ENCODE measurements around the gene CCDC187. TPM values are rescaled to one million over a fixed set of nuclear protein-coding genes. Genes with fewer than 3 reads are reported as not detected.

Gene CCDC187
- total and polyA plus RNA-seq, 2 of the 8 experiments (the other 6 are each of a cell fraction or from before 2014, with no cell fraction given): 0.02 TPM; not detected in 1

- Histone ChIP-seq H3K56ac (replicated peaks; ENCODE audit: insufficient read length, low read depth, low read length) (no peak overlapping the region), H4K8ac (ENCODE audit: extremely low read depth, insufficient read depth, low read length) (no peak overlapping the region), H3K14ac (ENCODE audit: insufficient read length) (no peak overlapping the region), H3K27ac (ENCODE audit: low read depth, low read length) (no peak overlapping the region), H3K4me1 (replicated peaks in 1 of 4; ENCODE audit: control insufficient read depth in 3 of 4, insufficient read depth in 4 of 4, low read length in 3 of 4) (peaks cover 0 to 8% (median 7%) of the 10 kb centered on the region in 4 experiments; a peak in 5 of 7 replicates), H2BK120ac (replicated peaks; ENCODE audit: low read depth, low read length) (no peak overlapping the region), H3K9me3 (ENCODE audit: insufficient read depth in 2 of 2, low read depth in 1 of 2, low read length in 1 of 2) (peaks cover 0 to under 1% of the 10 kb centered on the region in 2 experiments; a peak in 1 of 4 replicates), H4K91ac (replicated peaks; ENCODE audit: insufficient read length, low read length) (no peak overlapping the region), H3K18ac (ENCODE audit: extremely low read depth, low read length) (no peak overlapping the region), H3K36me3 (ENCODE audit: control insufficient read depth in 2 of 4, insufficient read depth in 4 of 4, low read length in 3 of 4) (no peaks in the 10 kb centered on the region), H2AFZ (ENCODE audit: low read length) (no peak overlapping the region), H3K23ac (ENCODE audit: insufficient read length) (no peak overlapping the region), H2BK5ac (ENCODE audit: low read depth, low read length) (peak overlapping the region; percentile 2; the same call in 1 of the 2 replicates), H2BK20ac (ENCODE audit: low read length) (no peak overlapping the region), H3K4me2 (ENCODE audit: insufficient read depth in 1 of 2, low read depth in 2 of 2, low read length in 2 of 2) (no peak overlapping the region), H3K27me3 (replicated peaks in 1 of 4; ENCODE audit: control insufficient read depth in 3 of 4, extremely low read depth in 1 of 4, insufficient read depth in 3 of 4, low read length in 3 of 4) (no peaks in the 10 kb centered on the region), H3K23me2 (ENCODE audit: low read depth, low read length) (no peaks in the 10 kb centered on the region; the same call in 1 of the 2 replicates), H2BK12ac (ENCODE audit: low read depth, low read length) (no peak overlapping the region), H2BK15ac (ENCODE audit: low read length) (no peak overlapping the region), H3K4ac (replicated peaks; ENCODE audit: insufficient read length, low read depth, low read length) (no peak overlapping the region), H4K5ac (ENCODE audit: insufficient read length, low read depth, low read length) (no peak overlapping the region), H3K79me1 (ENCODE audit: low read depth, low read length) (no peaks in the 10 kb centered on the region), H3K9ac (replicated peaks in 1 of 4; ENCODE audit: extremely low read depth in 1 of 4, low read depth in 3 of 4, low read length in 3 of 4) (no peak overlapping the region), H4K20me1 (replicated peaks in 1 of 2; ENCODE audit: control insufficient read depth in 1 of 2, insufficient read depth in 2 of 2, low read length in 2 of 2) (no peaks in the 10 kb centered on the region), H3K79me2 (ENCODE audit: control insufficient read depth in 1 of 2, insufficient read depth in 2 of 2, low read length in 2 of 2) (no peaks in the 10 kb centered on the region), H3K4me3 (ENCODE audit: extremely low read depth in 1 of 4, insufficient read depth in 2 of 4, low read depth in 3 of 4, low read length in 4 of 4) (no peak overlapping the region), H2AK5ac (ENCODE audit: low read depth, low read length) (no peak overlapping the region)
- DNase-seq (ENCODE audit: low read depth in 1 of 2, low spot score in 2 of 2) (no peak), FAIRE-seq (no peak)
- 92% methylated on average over 19 of the region's 19 CpGs; no CpG with 5 or more reads in 1 of the 2 experiments for WGBS, 2 experiments (ENCODE audit: extremely low coverage in 1 of 2, insufficient coverage in 1 of 2, insufficient read length in 1 of 2, insufficient replicate concordance in 2 of 2, low coverage in 1 of 2, low lambda C conversion rate in 2 of 2, missing lambda C conversion rate in 1 of 2)
- POLR2A ChIA-PET (ENCODE audit: partially characterized antibody): interaction anchor here (0.9 kb wide), 1 partner anchor 56 kb away, joined by 3 read pairs; no protein-coding TSS in a partner anchor
- TF ChIP-seq SRF (IDR thresholded peaks at IDR 0.05; ENCODE audit: low read depth, low read length) (no peak), GABPA (IDR thresholded peaks at IDR 0.05; ENCODE audit: borderline replicate concordance, insufficient read depth, low read length) (no peak), TEAD4 (IDR thresholded peaks at IDR 0.05; ENCODE audit: low read depth, low read length) (no peak), SP2 (IDR thresholded peaks at IDR 0.05; ENCODE audit: low read length) (no peak), SP1 (IDR thresholded peaks at IDR 0.05; ENCODE audit: low read depth, low read length) (no peak), RNF2 (IDR thresholded peaks at IDR 0.05; ENCODE audit: borderline replicate concordance, low read depth, low read length, missing control alignments, poor library complexity, severe bottlenecking) (no peak)
- CTCF ChIA-PET (ENCODE audit: partially characterized antibody): interaction anchor here (0.6 to 1.4 kb wide), 2 partner anchors 61 to 267 kb away, joined by 3 read pairs; no protein-coding TSS in a partner anchor
Measured at GRCh38 chr9:136321561-136321960, 17.7 kb upstream of the CCDC187 start.
